HG03575 (cell line): ENCODE results near the gene SHANK2.

Experiments used
- ATAC-seq: cut with Tn5 transposase; IDR thresholded peaks from one replicate; pipeline ENCODE4 v1.9.1; 2021; ENCODE audit not compliant: unreplicated experiment, insufficient number of reproducible peaks, low FRiP score; ENCODE audit errors: extremely low read depth

Gene SHANK2

DNA sequence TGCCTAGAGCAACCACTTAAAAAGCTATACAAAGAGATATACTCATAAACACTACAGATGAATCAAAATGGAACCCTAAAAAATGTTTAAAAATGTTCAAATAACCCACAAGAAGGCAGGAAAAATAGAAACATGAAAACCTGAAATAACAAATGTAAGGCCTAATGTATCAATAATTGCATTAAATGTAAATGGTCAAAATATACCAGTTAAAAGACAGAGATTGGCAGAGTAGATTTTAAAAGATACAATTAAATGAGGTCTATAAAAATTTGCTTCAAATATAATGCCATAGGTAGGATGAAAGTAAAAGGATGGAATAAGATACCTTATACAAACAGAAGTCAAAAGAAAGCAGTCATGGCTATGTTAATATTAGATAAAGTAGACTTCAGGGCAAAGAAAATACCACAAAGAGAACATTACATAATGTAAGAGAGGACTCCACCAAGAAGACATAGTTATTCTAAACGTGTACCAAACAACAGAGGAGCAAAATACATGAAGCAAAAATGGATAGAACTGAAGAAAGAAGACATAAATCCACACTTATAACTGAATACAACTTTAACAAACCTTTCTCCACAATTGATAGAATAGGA lies 25.2 kb downstream of the SHANK2 start:
- no peak for ATAC-seq

DNA sequence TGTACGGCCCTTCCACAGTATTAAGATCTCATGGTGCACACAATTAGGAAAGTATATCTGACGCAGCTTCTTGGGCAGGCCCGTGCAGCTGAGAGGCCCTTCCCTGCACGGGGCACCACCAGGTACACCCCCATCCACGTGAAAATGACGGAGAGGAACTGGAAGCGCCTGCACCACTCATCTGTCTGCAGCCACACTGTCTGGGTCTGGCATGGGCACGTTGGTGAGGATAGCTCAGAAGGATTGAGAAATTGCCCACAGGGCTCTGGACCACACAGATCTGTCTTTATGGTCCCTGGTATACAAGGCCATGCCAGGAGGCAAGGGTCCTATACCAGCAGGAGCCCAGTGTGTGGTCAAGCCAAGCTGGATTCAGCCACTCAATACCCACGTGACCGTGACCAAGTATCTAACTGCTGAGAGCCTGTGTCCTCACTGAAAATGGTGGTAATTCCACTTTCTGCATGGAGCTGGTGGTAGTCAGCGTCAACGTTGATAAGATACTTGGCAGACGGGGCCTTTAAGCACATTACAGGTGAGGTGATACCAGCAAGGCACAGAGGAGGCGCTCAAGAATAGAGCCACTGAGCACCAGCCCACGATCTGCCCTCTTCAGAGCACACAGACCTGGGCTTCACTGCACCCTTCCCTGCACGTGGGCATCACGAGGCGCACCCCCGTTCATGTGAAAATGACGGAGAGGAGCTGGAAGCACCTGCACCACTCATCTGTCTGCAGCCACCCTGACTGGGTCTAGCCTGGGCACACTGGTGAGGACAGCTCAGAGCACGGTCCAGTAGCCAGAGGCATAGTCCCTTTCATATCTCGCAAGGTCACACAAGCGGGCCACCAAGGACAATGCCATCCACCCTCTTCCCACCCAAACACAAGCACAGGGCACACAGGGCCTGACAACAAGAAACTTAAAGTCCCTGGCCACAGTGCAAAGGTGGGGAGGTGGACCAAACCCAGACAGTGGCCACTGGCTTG lies 28.4 kb downstream of the SHANK2 start:
- no peak for ATAC-seq

DNA sequence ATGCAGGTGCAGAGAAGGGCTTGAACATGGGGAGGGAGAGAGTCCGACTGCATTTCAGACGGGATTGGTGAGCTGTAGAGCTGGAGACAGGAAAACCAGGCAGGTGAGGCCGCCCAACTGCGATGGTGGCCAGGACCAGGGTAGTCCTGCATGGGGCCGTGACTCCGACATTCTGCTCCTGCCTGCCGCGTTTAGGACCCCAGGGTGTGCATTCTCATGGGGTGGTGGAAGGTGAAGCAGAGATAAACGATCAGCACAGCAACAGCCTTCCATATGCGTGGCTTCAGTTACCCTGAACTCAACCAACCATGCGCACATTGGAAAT lies 29.3 kb downstream of the SHANK2 start:
- no peak for ATAC-seq

DNA sequence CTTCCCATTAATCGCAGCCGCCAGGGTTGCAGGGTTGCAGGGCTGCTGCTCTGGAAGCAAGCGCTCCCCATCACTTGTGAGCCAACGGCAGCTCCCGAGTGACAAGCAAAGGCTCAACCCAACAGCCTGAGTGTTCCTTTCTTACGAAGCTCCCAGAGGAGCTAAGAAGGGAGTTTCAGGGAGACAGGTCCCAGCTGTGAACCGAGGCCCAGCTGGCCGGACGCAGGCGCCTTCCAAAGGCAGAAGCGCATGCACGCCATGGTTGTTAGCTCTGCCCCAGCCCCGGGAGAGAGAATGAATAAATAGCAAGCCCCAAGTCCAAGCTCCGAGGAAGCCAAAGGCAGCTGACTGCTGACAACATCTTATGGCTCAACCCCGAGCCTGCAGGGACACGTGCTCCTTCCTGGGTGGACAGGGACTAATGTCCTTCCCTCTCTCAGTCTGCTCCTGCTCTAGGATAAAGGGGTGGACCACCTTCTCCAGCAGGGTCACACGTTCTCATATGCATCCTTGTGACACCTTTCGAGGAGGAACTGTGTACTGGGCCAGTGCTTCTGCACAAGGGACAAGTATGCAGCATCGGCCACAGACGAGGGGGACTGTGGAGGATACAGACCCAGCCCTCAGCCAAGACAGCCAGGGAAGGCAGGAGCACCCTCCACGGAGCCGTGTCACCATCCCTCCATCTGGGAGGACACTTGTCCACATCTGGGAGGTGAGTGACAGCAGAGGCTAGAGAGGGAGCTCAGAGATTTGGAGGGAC lies 29.9 kb downstream of the SHANK2 start:
- ATAC-seq = no peak

DNA sequence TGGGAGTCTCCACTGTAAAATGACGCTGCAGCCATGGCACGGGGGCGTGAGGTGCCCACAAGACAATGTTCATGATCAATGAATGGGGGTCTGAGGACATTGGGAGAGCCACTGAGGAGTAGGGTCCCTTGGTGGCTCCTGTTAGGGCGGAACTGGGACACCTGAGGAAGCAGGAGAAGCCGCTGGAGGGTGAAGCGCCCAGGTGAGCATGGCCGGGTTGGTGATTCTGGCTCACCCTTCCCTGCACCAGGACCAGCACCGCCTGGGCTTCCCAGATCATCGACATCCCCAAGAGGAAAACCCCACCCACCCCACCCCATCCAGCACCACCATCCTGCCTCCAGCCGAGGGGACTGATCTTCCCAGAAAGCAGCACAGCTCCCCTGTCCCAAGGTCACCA lies 30.6 kb downstream of the SHANK2 start:
- ATAC-seq = no peak

DNA sequence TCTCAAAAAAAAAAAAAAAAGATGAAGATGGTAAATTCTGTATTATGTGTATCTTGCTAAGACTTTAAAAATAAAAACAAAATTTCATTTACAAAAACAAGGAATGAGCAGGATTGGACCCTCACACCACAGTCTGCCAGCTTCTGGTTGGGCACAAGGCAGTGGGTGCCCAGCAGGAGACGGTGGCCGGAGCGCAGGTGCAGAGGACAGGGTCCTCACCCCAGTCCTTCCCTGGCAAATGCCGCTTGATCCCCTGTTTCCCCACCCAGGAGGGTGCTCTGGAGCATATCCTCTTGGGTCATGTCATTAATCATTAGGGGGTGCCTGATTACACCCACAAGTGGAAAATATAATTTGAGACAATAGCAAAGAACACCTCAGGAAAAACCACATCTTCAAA lies 31.2 kb downstream of the SHANK2 start:
- ATAC-seq = no peak

DNA sequence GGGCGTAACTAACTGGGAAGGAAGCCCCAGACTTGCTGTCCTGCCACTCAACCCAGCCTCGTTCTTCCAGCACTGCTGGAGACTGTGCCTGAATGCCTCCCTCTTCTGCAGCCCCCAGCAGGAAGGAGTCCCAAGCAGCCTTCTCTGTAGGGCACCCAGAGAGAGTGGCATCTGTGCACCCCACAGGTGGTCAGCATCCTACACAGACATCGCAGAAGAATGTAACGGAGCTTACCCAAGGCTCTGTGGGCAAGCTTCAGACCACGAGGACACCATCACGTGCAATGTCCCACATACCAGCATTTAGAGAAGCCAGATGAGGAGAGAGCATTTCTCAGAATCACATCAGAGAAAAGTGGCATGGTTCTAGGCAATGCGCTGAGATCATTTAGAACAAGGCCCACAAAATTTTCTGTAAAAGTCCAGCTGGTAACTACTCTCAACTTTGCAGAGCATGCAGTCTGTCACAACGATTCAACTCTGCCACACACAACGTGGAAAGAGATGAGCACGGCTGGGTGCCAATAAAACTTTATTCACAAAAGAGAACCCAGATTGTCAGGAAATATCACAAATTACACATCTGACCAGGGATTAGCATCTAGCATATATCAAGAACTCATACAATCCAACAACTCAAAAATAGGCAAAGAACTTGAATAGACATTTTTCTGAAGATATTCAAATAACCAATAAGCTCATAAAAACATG lies 33.4 kb downstream of the SHANK2 start:
- no peak for ATAC-seq

DNA sequence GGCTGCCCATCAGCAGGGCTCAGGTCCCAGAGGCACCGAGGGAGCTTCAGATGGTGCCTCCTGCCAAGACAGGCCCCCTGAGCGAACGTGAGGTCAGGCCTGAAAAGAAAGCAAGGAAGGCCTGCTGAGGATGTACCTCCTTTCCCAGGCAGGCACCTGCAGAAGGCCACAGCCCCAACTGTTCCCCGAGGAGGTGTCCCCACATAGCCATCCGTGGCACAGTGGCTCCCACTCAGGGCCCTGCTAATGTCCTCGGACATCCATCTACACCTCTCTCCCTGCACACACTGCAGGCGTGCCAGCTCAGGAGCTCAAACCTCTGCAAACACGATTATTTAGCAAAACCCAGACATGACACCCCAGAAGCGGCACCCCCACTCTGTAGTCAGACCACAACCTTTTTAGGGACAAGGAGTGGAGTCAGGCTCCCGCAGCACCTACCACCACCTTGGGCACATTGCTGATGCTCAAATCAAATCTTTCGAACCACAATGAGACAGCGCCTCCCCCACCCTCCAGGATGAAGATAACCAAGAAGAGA lies 36.9 kb downstream of the SHANK2 start:
- ATAC-seq = no peak

DNA sequence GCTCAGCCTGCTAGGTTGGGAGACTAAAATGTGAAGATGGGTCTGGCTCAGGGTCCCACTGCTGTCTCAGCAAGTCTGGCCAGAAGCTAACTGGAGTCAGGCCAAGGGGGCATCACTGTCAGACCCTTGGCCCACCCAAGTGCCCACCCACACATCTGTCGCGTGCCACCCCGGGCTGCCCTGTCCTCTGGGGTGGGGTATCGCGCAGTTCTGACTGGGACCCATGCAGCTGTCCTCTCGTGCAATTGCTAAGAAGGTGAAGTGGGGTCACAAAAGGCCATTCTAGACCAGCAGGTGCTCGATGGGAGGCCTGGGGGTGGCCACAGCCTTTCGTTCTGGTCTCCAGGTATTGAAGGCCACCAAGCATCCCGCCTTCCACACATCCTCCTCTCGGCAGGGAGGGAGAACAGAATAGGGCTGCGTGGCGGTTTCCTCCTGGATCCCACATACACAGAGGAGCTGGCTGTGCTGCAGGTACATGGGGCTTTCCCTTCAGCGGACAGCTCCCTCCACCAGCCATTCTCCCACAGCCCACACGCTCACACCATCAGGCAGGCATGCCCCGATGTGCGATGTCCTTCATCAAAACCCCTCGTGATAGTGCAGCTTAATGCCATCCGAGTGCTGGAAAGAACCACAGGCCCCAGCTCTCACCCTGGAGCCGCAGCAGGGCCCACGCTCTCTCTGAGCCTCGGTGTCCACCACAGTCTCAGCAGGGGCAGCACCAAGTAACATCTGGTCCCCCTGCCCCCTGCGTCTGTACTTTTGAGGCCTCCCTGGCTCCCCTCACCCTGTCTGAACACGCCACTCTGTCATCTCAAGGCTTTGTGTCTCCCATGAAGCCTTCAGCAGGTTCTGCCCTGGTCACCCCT lies 37.6 kb downstream of the SHANK2 start:
- ATAC-seq = no peak

DNA sequence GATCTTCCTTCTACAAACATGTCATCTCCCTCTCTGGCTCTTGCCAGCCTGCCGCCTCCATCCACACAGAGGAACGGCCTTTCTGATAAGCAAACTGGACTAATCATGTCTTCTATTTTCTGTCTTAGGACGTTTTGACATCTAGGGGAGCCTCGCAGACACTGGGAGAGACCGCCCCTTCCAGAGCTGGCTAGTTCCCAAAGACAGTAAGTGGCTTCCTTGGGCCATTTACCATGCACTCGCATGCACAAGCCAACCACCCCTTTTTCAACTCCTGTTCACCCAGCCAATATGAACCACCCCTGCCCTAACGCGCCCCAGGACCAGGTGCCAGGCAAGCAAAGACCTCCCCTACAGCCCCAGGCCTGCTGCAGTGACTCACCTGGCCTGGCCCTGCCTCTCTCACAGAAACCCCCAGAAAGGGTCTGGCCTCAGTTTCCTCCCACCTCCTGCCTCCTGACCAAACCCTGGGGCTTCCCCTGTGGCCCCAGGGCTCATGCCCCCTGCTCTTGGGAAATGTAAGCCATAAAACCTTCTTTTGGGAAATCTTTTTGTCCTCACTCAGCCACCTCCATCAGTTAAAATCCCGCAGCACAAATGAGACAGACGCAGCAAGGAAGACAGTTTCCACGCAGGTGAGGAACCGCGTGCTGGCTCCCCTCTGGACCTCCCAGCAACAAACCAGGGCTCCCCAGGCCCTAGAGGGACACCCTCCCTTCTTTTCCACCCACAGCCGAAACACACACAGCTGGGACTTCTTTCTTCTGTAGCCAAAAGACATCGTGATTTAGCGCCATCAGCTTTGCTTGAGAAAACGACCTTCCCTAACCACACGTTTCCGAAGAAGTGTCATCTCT lies 38.5 kb downstream of the SHANK2 start:
- no peak for ATAC-seq

DNA sequence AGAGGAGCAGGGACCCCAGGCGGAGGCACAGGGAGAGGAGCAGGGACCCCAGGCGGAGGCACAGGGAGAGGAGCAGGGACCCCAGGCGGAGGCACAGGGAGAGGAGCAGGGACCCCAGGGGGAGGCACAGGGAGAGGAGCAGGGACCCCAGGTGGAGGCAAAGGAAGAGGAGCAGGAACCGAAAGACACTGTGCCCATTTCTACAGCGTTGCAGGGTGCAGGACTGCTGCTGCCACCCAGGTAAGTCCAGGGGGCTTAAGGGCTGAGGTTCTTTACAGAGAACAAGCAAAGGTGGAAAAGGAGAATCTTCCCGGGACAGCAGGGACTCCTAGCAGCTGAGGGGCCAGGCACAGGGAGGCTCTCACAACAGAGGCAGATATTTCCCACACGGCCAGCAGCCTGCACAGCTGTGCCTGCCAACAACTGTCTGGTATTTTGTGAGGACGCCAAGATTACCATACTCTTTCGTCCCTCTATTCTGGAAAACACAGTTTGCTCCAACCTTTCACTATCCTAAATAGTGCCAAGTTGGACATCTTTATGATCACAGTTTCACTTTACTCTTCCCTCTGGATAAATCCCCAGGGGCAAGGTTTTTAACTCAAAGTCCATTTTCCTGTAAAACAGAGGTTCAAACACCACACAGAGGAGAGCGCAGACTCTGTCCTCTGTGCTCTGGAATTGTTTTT lies 39.4 kb downstream of the SHANK2 start:
- no peak for ATAC-seq

DNA sequence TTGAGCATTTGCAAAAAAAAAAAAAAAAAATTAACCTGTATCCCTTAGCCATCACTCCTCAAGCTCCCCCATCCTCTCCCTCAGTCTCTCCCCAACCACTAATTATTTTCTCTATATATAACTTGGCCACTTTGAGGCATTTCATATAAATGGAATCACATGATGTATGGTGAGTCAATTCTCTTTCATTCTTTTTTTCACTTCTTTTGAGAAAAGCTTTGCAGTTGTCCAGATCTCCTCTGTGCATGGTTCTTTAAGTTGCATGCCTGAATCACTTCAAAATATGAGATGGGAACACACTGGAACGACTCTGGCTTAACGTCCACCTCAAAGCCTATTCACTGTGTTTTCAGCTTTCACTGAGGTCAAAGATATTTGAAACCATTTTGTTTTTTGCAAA lies 40.7 kb downstream of the SHANK2 start:
- ATAC-seq = no peak

DNA sequence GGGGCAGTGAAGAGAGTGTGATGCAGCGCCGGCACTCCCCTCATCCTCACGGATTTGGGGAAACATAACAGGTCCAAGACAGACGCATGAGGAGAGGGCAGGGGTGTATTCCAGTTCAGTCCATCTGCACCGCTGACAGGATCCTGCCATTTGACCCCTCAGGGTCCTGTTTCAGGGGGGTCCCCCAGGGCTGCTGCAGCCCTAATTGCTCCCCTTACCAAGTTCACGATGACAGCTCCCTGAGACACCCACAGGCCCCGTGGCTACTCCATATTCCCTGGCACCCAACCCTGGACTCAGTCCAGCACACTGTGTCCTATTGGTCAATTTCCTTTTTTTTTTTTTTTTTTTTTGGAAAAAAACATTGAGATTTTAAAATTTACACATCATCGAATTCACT lies 41.5 kb downstream of the SHANK2 start:
- no peak for ATAC-seq

DNA sequence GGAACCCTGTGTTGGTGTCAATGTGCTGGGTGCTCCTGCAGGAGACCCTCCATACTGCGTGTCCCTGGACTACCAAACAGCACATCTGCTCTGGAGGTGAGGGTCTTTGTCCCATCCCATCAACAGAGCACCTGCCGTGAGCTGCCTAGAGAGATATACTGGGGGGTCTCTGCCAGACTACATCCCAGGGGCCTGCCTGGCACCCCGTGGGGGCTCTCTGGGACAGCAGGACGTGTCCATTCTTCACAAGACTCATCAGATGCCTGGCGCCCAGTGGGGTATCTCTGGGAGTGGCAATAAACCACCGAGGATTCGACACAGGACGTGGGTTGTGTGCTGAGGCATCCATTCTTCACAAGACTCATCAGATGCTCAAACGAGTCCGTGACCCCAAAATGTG lies 42.7 kb downstream of the SHANK2 start:
- no peak for ATAC-seq

DNA sequence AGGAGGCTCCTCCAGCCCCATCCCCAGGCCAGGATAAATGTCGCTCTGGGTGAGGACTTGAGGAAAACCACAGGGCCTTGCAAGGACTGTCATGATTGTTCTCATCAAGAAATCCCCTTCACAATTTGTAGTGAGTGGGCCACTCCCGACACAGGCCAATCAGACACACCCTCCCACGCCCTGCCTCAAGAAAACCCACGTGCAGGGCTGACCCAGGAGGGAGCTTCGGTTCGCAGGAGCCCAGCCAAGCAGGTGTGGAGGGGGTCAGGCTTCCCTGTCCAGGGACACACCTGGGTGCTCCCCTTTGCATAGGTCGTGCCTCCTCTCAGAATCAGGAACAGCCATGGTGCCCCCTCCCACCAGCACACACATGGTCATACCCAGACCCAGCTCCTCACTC lies 43.2 kb downstream of the SHANK2 start:
- no peak for ATAC-seq

DNA sequence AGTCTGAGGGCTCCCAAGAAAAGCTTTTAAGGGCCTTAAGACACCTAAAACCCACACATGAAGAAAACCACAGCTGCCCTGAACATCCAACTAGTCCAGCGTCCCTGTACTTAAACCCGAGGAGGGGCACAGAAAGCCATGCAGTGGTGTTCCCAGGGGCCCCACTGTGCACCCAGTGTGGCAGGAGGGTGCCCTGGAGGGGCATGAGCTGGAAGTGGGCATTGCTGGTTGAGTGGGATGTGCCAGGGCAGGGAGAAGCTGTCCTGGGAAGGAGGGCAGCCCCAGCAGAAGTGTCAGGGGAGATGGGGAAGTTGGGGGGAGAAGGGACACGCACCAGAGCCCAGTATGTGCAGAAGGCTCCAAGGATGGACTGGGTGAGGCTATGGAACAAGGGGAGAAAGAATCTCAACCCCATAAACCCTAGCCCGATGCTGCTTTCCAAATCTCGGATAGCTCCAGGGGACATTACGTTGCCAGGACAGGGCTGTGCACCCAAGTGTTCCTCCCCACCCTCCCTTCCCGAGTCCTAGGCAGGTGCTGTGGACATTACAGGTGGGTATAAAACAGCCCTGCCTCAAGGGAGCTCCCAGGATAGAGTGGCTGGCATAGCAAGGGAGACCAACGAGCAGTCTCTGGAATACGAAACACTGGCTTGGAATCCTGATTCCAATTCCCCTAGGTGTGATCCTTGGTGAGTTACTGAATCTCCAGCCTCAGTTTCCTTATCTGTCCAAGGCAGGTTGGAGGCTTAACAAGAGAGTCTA lies 44.2 kb downstream of the SHANK2 start:
- ATAC-seq = no peak
